Muscle of leg (tissue), 11 donors: Measurements from ENCODE around the gene MBNL2. TPM values are rescaled to one million over a fixed set of nuclear protein-coding genes. Genes with fewer than 3 reads are reported as not detected.
A peak's percentile ranks its signal among the peaks of the same experiment; 100 is the strongest.

Source experiments
- DNase-seq: peaks from one replicate; pipeline ENCODE4 v3.0.0; 2013
- H3K27ac ChIP-seq: one replicate; pipeline ENCODE4 v1.5.1; 2013; ENCODE audit warnings: mild to moderate bottlenecking, low read length, control low read depth
- H3K27me3 ChIP-seq: one replicate; pipeline ENCODE4 v1.6.1; 2013; ENCODE audit warnings: low read length; ENCODE audit not compliant: control insufficient read depth, insufficient read depth
- H3K36me3 ChIP-seq: one replicate; pipeline ENCODE4 v1.6.1; 2013; ENCODE audit warnings: low read length; ENCODE audit not compliant: control insufficient read depth, insufficient read depth
- H3K4me1 ChIP-seq: one replicate; pipeline ENCODE4 v1.6.1; 2013; ENCODE audit warnings: low read length; ENCODE audit not compliant: control insufficient read depth, insufficient read depth
- H3K4me3 ChIP-seq: one replicate; pipeline ENCODE4 v1.5.1; 2013; ENCODE audit warnings: low read length, control low read depth
- H3K9me3 ChIP-seq: replicated peaks from 2 replicates; pipeline ENCODE4 v1.6.1; 2013; ENCODE audit warnings: low read depth, low read length; ENCODE audit not compliant: control insufficient read depth
- WGBS: methylation state at CpG from one replicate; pipeline ENCODE4 v1.1.5; 2013; ENCODE audit warnings: missing lambda C conversion rate; ENCODE audit not compliant: insufficient coverage; 5-methylcytosine and 5-hydroxymethylcytosine counted together
- polyA plus RNA-seq, 8 donors: library from polyadenylated mRNA; unstranded; fragments of 120-200 nt; gene quantifications; one replicate each; pipeline versions ENCODE4 v1.2.1 to v1.2.3, GENCODE V29; 2013; ENCODE audit warnings: inconsistent platforms in 1 of 8, low replicate concordance in 1 of 8; ENCODE audit not compliant: insufficient read length in 8 of 8, insufficient read depth in 1 of 8
- total RNA-seq: library from RNA; stranded (reverse); fragments of 120-200 nt; gene quantifications from one replicate; pipeline ENCODE4 v1.2.4, GENCODE V29; 2013

MBNL2 gene
- total and polyA plus RNA-seq, 9 donors = 20.1 to 37.0 (median 26.8) TPM

DNA sequence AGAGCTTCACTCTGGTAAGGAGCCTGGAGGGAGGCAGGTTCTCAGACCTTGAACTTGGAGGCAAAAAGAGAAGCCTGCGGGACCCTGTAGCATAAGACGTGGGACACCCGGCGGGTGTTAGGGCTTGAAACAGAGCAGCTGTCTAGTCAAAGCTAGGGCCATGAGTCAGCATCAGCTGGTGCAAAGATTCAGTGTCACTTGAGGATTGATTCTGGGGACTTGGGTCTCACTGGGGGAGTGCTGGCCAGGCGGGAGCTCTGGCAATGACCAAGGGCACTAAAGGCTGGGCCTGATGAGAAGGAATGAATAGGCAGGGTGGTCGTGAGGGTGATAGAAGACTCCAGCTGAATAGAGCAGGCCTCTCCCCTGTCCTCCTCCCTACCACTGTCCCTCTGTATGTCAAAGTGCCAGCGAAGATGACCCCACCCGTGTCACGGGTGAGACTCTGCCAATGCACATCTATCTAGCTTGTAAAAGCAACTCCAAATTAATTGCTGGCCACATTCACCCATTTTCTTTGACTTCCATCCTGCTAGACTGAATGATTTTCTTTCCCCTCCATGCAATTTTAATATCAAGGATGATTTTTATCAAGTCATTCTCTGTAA is 97.1 kb downstream of the MBNL2 start:
- no peak overlapping the region for H3K4me3 ChIP-seq
- H3K9me3 ChIP-seq = no peaks in the 10 kb centered on the region
- peak; percentile 59 for DNase-seq
- peaks cover 6% of the 10 kb centered on the region for H3K36me3 ChIP-seq
- H3K27ac ChIP-seq = peak overlapping the region; percentile 65
- H3K4me1 ChIP-seq = peaks cover 28% of the 10 kb centered on the region
- 72% methylated on average over 7 of the region's 9 CpGs for WGBS
- H3K27me3 ChIP-seq = no peaks in the 10 kb centered on the region

DNA sequence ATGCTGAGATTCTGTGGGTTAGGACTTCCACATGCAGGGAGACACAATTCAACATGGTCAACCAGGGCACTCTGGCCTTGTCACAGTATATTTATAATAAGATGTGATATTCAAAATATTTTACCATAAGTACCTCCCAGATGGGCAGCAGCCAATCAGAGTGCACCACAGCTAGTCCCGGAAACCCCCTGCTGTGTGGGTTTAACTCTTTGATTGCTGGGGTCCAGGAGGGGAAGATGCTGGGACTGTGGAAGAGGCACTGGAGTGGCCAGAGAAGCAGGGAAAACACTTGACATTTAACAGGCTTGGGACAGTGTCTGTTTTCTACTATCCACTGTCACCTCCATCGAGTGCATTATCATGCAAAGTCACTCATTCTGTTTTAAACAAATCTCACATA is 99.0 kb downstream of the MBNL2 start:
- Histone ChIP-seq H3K27me3 (no peaks in the 10 kb centered on the region), H3K27ac (no peak overlapping the region), H3K36me3 (no peaks in the 10 kb centered on the region), H3K9me3 (no peaks in the 10 kb centered on the region), H3K4me3 (no peak overlapping the region), H3K4me1 (peaks cover 24% of the 10 kb centered on the region)
- WGBS = no CpG with 5 or more reads among the region's 2 CpGs
- no peak for DNase-seq

DNA sequence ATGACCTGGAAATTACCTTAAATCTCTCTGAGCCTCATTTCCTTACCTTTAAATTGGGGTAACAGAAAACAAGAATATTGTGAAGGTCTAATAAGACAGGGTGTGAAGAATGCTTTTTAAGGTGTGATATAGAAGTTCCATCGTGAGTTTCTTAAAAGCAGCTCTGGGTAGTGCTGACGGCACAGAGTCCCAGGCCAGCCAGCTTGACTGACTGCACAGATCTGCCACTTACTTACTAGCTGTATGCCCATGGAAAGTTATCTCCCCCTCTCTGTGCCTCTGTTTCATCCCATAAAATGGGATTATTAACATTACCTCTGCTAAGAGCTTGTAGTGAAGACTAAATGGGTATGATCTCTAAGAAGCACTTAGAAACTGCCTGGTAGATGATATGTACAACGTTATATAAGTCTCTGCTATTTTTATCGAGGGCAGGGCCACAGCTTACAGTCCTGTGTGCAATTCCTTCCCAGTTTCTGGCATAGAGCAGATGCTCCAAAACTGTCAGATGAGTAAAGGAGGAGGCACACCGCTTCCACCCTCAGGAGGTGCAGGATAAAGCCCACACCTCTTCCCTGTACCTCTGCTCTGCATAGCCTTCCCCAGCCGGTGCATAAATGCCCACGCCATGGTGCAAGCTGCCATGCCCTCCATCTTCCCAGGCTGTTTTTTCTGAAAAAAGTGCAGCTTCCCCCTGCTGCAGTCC is 99.6 kb downstream of the MBNL2 start:
- Histone ChIP-seq H3K36me3 (no peaks in the 10 kb centered on the region), H3K27ac (no peak overlapping the region), H3K27me3 (no peaks in the 10 kb centered on the region), H3K4me1 (peaks cover 19% of the 10 kb centered on the region), H3K9me3 (no peaks in the 10 kb centered on the region), H3K4me3 (no peak overlapping the region)
- DNase-seq = no peak
- WGBS = 75% methylated on average over 5 of the region's 7 CpGs

DNA sequence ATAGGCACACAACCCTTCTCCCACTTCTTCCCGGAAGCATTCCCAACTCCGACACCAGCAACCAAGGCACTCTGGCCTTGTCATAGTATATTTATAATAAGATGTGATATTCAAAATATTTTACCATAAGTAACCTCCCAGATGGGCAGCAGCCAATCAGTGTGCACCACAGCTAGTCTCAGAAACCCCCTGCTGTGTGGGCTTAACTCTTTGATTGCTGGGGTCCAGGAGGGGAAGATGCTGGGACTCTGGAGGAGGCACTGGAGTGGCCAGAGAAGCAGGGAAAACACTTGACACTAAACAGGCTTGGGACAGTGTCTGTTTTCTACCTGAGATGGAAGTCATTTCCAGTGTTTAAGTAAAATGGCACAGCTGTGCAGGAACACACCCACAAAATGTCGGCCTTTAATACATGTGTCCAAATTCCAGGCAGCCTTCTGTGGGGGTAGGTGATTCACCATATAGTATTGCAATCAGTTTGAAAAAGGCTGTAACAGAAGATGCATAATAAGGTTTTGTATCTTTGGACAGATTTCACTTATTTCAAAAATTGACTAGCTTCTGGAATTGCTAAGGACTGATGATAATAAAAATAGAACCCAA is 100.7 kb downstream of the MBNL2 start:
- WGBS = no CpG with 5 or more reads among the region's 3 CpGs
- H3K4me1 ChIP-seq = peaks cover 18% of the 10 kb centered on the region

DNA sequence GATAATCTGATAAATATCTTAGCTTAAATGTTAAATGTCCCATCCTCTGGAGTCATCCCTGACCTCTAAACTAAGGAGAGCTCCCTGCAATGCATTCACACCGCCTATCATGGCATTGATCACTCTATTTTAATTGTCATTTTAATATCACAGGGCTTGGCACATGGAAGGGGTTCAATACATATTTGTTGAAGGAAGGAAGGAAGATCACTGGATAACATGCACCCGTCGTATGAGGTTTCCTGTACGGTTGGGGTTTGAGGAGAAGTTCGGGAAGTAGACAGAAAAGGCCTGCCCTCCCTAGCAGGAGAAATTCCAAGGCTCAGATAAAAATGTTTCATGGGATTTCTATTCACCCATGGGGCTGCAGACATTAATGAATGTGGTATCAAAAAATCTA is 102.0 kb downstream of the MBNL2 start:
- H3K27ac ChIP-seq = no peak overlapping the region
- H3K36me3 ChIP-seq = no peaks in the 10 kb centered on the region
- no peaks in the 10 kb centered on the region for H3K27me3 ChIP-seq
- H3K4me3 ChIP-seq = no peak overlapping the region
- H3K4me1 ChIP-seq = peaks cover 16% of the 10 kb centered on the region
- WGBS = 88% methylated on average over 4 of the region's 5 CpGs
- H3K9me3 ChIP-seq = no peaks in the 10 kb centered on the region
- DNase-seq = no peak

More for the DNA sequence above, 100.7 kb downstream of the MBNL2 start:
- H3K27me3 ChIP-seq = no peaks in the 10 kb centered on the region
- H3K27ac ChIP-seq = no peak overlapping the region
- no peak for DNase-seq
- no peaks in the 10 kb centered on the region for H3K9me3 ChIP-seq
- no peak overlapping the region for H3K4me3 ChIP-seq
- no peaks in the 10 kb centered on the region for H3K36me3 ChIP-seq

DNA sequence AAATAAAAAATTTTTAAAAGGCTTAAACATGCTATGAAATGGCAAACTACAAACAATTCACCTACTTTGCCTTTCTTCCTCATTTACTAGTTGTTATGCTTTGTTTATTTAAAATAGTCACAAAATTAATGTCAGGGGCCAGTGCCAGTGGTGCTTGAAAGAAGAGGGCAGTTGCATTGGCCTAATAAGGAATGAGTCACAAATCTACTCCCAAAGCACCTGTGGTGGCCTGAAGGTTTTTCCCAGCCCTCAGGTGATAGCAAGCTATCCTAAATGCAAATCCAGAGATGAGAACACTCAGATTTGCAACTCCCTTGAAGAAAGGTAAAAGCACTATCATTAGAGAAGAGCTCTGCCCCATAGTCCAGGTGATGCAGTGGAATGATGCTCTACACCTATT is 103.6 kb downstream of the MBNL2 start:
- Histone ChIP-seq H3K9me3 (no peaks in the 10 kb centered on the region), H3K36me3 (no peaks in the 10 kb centered on the region), H3K4me3 (no peak overlapping the region), H3K27me3 (no peaks in the 10 kb centered on the region), H3K4me1 (peaks cover 13% of the 10 kb centered on the region), H3K27ac (no peak overlapping the region)
- DNase-seq = no peak

DNA sequence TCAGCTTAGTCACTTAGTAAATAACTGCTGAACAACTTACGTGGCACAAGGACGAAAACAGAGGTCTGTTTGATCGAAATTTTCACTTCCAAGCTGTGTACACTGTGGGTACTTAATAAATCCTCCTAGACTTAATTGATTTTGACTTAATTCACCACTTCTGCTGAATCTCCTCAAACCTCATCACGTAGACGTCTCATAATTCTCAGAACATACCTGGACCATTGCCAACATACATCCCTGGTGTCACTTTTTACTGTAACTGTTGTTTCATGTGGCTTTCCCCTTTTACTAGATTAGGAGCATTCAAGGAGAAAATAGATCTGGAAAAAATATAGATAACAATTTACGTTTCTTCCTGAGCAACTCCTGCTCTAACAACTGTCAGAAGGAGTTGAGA is 105.0 kb downstream of the MBNL2 start:
- no peak overlapping the region for H3K4me3 ChIP-seq
- H3K9me3 ChIP-seq = no peaks in the 10 kb centered on the region
- no peaks in the 10 kb centered on the region for H3K36me3 ChIP-seq
- no peak overlapping the region for H3K27ac ChIP-seq
- H3K4me1 ChIP-seq = peaks cover 11% of the 10 kb centered on the region
- no peak for DNase-seq
- 100% methylated on average over 3 of the region's 6 CpGs for WGBS
- H3K27me3 ChIP-seq = no peaks in the 10 kb centered on the region

DNA sequence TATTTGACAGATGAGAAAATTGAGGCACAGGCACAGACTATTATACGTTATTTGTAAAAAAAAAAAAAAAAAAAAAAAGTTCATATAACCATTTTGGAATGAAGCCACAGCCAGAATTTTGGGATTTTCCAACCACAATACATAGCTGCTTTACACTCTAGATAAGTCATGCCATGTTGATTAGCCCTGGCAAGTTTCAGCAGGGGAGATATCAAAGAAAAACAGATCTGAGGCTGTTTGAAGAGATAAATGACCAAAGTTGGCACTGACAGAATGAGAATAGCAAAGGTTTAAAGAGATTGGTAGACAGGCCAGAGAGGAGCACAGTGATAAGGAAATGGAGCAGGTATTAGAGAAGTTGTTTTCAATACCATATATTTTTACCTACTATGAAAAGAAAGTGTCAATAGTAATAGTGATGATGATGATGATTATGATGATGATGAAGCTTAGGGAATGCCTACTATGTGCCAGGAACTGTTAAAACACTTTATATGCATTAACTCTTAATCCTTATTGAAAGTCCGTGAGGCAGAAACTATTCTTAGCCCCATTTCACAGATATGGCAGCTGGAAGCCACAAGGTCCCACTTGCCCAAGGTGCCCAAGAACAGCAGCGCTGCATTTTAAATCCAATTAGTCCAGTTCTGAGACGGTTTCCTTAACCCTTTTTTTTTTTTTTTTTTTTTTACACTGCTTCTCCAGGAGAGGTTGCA is 105.5 kb downstream of the MBNL2 start:
- DNase-seq = peak; percentile 28
- Histone ChIP-seq H3K36me3 (no peaks in the 10 kb centered on the region), H3K27me3 (no peaks in the 10 kb centered on the region), H3K4me1 (peaks cover 11% of the 10 kb centered on the region), H3K27ac (no peak overlapping the region), H3K4me3 (no peak overlapping the region), H3K9me3 (no peaks in the 10 kb centered on the region)
- 40% methylated on average over 2 of the region's 4 CpGs for WGBS

DNA sequence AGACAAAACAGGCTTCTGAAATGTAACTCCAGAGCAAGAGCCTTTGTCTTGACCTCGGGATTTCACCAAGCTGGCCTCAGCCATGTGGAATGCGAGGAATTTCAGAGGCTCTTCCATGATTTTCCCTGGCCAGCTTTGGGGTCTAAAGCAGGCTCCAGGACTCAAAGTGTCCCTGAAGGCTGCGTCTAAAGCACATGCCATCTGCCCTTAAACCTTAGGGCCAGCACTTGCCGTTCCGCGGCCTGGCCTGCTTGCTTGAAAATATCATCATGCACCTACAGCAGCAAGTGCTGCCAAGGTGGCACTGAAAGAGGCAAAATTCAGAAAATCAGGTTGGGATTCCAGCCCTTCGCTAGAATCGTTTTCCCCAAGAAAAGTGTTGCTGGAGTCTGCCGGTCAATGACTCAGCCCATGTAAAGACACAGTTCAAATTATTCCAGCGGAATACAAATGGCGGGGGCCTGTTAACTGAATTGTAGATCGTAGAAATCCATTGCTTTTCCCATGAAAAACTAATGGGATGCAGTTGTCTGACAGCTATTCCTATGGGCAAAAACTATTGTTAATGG is 106.2 kb downstream of the MBNL2 start:
- no peaks in the 10 kb centered on the region for H3K27me3 ChIP-seq
- no peaks in the 10 kb centered on the region for H3K36me3 ChIP-seq
- no peaks in the 10 kb centered on the region for H3K9me3 ChIP-seq
- H3K4me1 ChIP-seq = peaks cover 11% of the 10 kb centered on the region
- peak; percentile 62 for DNase-seq
- 51% methylated on average over 9 of the region's 12 CpGs for WGBS
- no peak overlapping the region for H3K4me3 ChIP-seq
- peak overlapping the region; percentile 1 for H3K27ac ChIP-seq

DNA sequence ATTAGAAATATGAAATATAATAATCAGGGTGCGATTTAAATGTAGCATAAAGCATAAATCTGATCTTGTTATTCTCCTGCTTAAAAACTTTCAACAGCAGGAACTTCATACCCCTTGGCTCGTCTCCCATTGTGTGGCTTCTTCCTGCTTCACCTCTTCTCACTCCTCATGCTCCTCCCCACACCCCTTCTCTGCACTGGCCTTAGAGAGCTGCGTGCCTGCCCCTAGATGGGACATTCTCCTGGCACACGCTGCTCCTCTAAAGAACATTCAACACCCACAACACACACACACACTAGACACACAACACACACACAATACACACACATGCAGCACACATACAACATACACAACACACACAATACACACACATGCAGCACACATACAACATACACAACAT is 107.2 kb downstream of the MBNL2 start:
- H3K27me3 ChIP-seq = no peaks in the 10 kb centered on the region
- WGBS = 67% methylated on average over 3 of the region's 4 CpGs
- DNase-seq = peak; percentile 47
- no peaks in the 10 kb centered on the region for H3K9me3 ChIP-seq
- H3K27ac ChIP-seq = no peak overlapping the region
- peaks cover 11% of the 10 kb centered on the region for H3K4me1 ChIP-seq
- no peak overlapping the region for H3K4me3 ChIP-seq
- H3K36me3 ChIP-seq = no peaks in the 10 kb centered on the region
